GM12892 (cell line): ENCODE data around the gene VIPR2.

Experiments used
- POLR2AphosphoS5 ChIP-seq: IDR thresholded peaks from 2 replicates; pipeline ENCODE4 v1.6.1; 2011; ENCODE audit warnings: low read depth, low read length, control low read depth
- TAF1 ChIP-seq: IDR thresholded peaks from 2 replicates; pipeline ENCODE4 v1.6.1; 2011; ENCODE audit warnings: low read depth, mild to moderate bottlenecking, control low read depth, low read length, borderline replicate concordance

DNA sequence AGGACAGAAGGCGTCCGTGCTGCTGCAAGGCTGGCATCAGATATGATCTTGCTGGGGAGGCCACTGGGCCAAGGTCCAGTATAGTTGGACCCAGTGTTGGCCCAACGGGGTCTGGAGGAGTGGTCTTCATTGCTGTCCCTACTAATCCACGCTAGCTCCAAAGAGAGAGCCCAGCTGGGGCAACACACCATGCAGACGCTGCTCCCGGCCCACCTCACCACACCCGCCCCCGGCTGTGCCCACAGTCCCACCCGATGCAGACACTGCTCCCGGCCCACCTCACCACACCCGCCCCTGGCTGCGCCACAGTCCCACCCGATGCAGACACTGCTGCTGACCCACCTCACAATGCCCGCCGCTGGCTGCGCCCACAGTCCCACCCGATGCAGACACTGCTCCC is 121.5 kb downstream of the VIPR2 start:
- no peak for TF ChIP-seq POLR2AphosphoS5
- TF ChIP-seq TAF1: no peak
